Stimulated activated CD4-positive, alpha-beta T cell treated with anti-CD3 and anti-CD28 coated beads, Interleukin-2, amount 100 ng/mL, for 48 hours (primary cell): Measurements from ENCODE around the gene SYT8.
A peak's percentile ranks its signal among the peaks of the same experiment; 100 is the strongest.

Experiments used
- DNase-seq, 2 donors: peaks; one replicate each; pipeline ENCODE4 v3.0.0-alpha.2; 2020

SYT8 gene

GRCh38 chr11:1832920-1833295 is 1.9 kb upstream of the SYT8 start:
- DNase-seq, result no peak

GRCh38 chr11:1834062-1834610 is 654 bp upstream of the SYT8 start:
- no peak for DNase-seq

- no peak for DNase-seq
These were observed 851 bp downstream of the SYT8 start for GRCh38 chr11:1835671-1836010.

- no peak for DNase-seq
These were observed 1.5 kb downstream of the SYT8 start for GRCh38 chr11:1836011-1836945.

GRCh38 chr11:1837171-1838076 is 2.6 kb downstream of the SYT8 start:
- peak; percentile 67 to 81 for DNase-seq

GRCh38 chr11:1838077-1838425 is 3.3 kb downstream of the SYT8 start:
- DNase-seq, result no peak

- no peak for DNase-seq
These were observed 3.8 kb downstream of the SYT8 start, which contains the start of gene TNNI2 for GRCh38 chr11:1838426-1839144. TSS of gene TNNI2 (plus strand) at chr11:1838981. CDS start at chr11:1839697, 716 bp downstream.

GRCh38 chr11:1839204-1839923 is 4.6 kb downstream of the SYT8 start:
- DNase-seq, result no peak

- no peak for DNase-seq
These were observed 5.4 kb downstream of the SYT8 start for GRCh38 chr11:1839924-1840779.

- no peak for DNase-seq
These were observed 6.1 kb downstream of the SYT8 start for GRCh38 chr11:1840780-1841480.

GRCh38 chr11:1841511-1842148 is 6.8 kb downstream of the SYT8 start:
- DNase-seq, result no peak

GRCh38 chr11:1842149-1843097 is 7.6 kb downstream of the SYT8 start:
- no peak for DNase-seq

- DNase-seq, result no peak
These were observed 8.3 kb downstream of the SYT8 start for GRCh38 chr11:1843098-1843473.

GRCh38 chr11:1843796-1844195 is 9.0 kb downstream of the SYT8 start:
- DNase-seq, result no peak

- no peak for DNase-seq
These were observed 9.7 kb downstream of the SYT8 start for GRCh38 chr11:1844221-1845094.

GRCh38 chr11:1845095-1845429 is 10.3 kb downstream of the SYT8 start:
- no peak for DNase-seq

- no peak for DNase-seq
These were observed 11.0 kb downstream of the SYT8 start for GRCh38 chr11:1845561-1846452.
